ENCODE measurements around the gene LMO7. TPM values are rescaled to one million over a fixed set of nuclear protein-coding genes. Genes with fewer than 3 reads are reported as not detected.

Gene LMO7
- total and polyA plus RNA-seq, 2 of the 13 experiments (the other 11 are each of a cell fraction or from before 2014, with no cell fraction given): 34.0 to 121 TPM

DNA sequence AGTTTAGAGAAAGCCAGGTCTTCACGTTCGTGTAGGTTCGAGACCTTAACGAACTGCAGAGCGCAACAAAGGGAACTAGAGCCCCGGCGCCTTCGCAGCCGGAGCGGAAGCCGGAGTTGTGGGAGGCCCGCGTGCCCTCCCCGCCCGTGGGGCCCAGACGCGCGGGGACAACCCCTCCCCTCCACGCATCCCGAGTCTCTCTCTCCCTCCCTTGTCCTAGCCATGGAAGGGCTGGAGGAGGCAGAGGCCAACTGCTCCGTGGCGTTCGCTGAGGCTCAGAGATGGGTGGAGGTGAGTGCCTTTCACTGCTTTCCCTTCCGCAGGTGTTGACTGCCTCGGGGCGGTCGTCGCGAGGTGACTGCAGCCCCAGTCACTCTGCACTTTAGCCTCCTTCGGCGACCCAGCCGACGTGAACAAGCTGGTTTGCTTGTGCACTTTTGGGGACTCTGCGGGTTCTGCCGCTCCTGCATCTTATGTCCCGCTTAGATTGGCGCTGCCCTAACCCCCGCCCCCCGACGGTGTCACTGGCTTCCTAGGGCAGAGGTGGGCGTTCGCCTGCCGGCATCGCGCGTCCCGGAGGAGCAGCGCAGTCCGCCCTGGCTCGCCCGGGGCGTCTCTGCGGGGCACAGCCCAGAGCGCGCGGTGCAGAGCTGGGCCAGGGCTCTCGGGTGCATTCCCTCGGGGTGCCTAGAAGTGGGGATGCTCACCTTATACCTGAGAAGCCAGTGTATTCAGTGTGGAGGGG lies 478 bp downstream of the LMO7 start (continued):
- TF ChIP-seq MTF1 (CRISPR knock-in tag; IDR thresholded peaks at IDR 0.05): no peak
- TF ChIP-seq BRCA1 (CRISPR knock-in tag; IDR thresholded peaks at IDR 0.05): no peak
- TF ChIP-seq ZNF816 (CRISPR knock-in tag; IDR thresholded peaks at IDR 0.05; ENCODE audit: borderline replicate concordance): no peak
- TF ChIP-seq, protein P1, sequence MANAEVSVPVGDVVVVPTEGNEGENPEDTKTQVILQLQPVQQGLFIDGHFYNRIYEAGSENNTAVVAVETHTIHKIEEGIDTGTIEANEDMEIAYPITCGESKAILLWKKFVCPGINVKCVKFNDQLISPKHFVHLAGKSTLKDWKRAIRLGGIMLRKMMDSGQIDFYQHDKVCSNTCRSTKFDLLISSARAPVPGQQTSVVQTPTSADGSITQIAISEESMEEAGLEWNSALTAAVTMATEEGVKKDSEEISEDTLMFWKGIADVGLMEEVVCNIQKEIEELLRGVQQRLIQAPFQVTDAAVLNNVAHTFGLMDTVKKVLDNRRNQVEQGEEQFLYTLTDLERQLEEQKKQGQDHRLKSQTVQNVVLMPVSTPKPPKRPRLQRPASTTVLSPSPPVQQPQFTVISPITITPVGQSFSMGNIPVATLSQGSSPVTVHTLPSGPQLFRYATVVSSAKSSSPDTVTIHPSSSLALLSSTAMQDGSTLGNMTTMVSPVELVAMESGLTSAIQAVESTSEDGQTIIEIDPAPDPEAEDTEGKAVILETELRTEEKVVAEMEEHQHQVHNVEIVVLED (CRISPR knock-in tag; IDR thresholded peaks at IDR 0.05; ENCODE audit: borderline replicate concordance): no peak
- TF ChIP-seq CEBPB (IDR thresholded peaks at IDR 0.05; ENCODE audit: borderline replicate concordance, low read depth, low read length): no peak
- TF ChIP-seq KLF13 (CRISPR knock-in tag; IDR thresholded peaks at IDR 0.05): no peak; the same call in 1 of the 2 replicates
- no peak; the same call in 1 of the 2 replicates for TF ChIP-seq CBX5 (CRISPR knock-in tag; IDR thresholded peaks at IDR 0.05; ENCODE audit: borderline replicate concordance)
- TF ChIP-seq DMAP1 (CRISPR knock-in tag; IDR thresholded peaks at IDR 0.05): peak; percentile 70; the same call in 1 of the 2 replicates
- TF ChIP-seq ZNF703 (CRISPR knock-in tag; IDR thresholded peaks at IDR 0.05; ENCODE audit: borderline replicate concordance): no peak
- 0 out of 2 replicates have a peak, but pooled peaks have one; percentile 4 for TF ChIP-seq BRD4 (CRISPR knock-in tag; IDR thresholded peaks at IDR 0.05)
- no peak for TF ChIP-seq EHMT2 (IDR thresholded peaks at IDR 0.05; ENCODE audit: borderline replicate concordance, low read depth, low read length)
- TF ChIP-seq ZNF12 (CRISPR knock-in tag; IDR thresholded peaks at IDR 0.05): no peak
- no peak for TF ChIP-seq ZNF337 (CRISPR knock-in tag; IDR thresholded peaks at IDR 0.05; ENCODE audit: borderline replicate concordance, low read depth)
- no peak for TF ChIP-seq HDAC2 (CRISPR knock-in tag; IDR thresholded peaks at IDR 0.05)
- no peak; the same call in 1 of the 2 replicates for TF ChIP-seq RBFOX2 (IDR thresholded peaks at IDR 0.05; ENCODE audit: low read depth, low read length)
- no peak for TF ChIP-seq MTA3 (CRISPR knock-in tag; IDR thresholded peaks at IDR 0.05)
- TF ChIP-seq ZNF598 (CRISPR knock-in tag; IDR thresholded peaks at IDR 0.05; ENCODE audit: borderline replicate concordance): 0 out of 2 replicates have a peak, but pooled peaks have one; percentile 48
- TF ChIP-seq, protein P2, sequence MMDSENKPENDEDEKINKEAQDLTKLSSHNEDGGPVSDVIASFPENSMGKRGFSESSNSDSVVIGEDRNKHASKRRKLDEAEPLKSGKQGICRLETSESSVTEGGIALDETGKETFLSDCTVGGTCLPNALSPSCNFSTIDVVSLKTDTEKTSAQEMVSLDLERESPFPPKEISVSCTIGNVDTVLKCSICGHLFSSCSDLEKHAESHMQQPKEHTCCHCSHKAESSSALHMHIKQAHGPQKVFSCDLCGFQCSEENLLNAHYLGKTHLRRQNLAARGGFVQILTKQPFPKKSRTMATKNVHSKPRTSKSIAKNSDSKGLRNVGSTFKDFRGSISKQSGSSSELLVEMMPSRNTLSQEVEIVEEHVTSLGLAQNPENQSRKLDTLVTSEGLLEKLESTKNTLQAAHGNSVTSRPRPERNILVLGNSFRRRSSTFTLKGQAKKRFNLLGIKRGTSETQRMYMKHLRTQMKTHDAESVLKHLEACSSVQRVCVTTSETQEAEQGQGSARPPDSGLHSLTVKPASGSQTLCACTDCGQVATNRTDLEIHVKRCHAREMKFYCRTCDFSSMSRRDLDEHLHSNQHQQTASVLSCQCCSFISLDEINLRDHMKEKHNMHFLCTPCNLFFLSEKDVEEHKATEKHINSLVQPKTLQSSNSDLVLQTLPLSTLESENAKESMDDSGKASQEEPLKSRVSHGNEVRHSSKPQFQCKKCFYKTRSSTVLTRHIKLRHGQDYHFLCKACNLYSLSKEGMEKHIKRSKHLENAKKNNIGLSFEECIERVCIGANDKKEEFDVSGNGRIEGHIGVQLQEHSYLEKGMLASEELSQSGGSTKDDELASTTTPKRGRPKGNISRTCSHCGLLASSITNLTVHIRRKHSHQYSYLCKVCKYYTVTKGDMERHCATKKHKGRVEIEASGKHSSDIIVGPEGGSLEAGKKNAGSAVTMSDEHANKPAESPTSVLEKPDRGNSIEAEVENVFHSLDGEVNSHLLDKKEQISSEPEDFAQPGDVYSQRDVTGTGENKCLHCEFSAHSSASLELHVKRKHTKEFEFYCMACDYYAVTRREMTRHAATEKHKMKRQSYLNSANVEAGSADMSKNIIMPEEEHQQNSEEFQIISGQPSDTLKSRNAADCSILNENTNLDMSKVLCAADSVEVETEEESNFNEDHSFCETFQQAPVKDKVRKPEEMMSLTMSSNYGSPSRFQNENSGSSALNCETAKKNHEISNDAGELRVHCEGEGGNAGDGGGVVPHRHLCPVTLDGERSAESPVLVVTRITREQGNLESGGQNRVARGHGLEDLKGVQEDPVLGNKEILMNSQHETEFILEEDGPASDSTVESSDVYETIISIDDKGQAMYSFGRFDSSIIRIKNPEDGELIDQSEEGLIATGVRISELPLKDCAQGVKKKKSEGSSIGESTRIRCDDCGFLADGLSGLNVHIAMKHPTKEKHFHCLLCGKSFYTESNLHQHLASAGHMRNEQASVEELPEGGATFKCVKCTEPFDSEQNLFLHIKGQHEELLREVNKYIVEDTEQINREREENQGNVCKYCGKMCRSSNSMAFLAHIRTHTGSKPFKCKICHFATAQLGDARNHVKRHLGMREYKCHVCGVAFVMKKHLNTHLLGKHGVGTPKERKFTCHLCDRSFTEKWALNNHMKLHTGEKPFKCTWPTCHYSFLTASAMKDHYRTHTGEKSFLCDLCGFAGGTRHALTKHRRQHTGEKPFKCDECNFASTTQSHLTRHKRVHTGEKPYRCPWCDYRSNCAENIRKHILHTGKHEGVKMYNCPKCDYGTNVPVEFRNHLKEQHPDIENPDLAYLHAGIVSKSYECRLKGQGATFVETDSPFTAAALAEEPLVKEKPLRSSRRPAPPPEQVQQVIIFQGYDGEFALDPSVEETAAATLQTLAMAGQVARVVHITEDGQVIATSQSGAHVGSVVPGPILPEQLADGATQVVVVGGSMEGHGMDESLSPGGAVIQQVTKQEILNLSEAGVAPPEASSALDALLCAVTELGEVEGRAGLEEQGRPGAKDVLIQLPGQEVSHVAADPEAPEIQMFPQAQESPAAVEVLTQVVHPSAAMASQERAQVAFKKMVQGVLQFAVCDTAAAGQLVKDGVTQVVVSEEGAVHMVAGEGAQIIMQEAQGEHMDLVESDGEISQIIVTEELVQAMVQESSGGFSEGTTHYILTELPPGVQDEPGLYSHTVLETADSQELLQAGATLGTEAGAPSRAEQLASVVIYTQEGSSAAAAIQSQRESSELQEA (CRISPR knock-in tag; IDR thresholded peaks at IDR 0.05; ENCODE audit: not compliant biosample characterization): no peak
- TF ChIP-seq MAFF (IDR thresholded peaks at IDR 0.05; ENCODE audit: low read depth, low read length): no peak
- TF ChIP-seq, protein P3, sequence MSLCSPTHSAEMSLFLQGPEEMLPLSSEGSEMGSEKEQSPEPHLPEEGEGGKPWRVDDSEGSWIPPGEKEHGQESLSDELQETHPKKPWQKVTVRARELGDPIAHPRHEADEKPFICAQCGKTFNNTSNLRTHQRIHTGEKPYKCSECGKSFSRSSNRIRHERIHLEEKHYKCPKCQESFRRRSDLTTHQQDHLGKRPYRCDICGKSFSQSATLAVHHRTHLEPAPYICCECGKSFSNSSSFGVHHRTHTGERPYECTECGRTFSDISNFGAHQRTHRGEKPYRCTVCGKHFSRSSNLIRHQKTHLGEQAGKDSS (CRISPR knock-in tag; IDR thresholded peaks at IDR 0.05; ENCODE audit: borderline replicate concordance, low read depth): peak; percentile 60; the same call in 1 of the 2 replicates

Measured in HepG2 (cell line).